Colonic mucosa (tissue), 4 donors: ENCODE measurements around the gene FCER1G. TPM values are rescaled to one million over a fixed set of nuclear protein-coding genes. Genes with fewer than 3 reads are reported as not detected.

ENCODE experiments used
- DNase-seq: peaks from one replicate; pipeline ENCODE4 v3.0.0-alpha.2; 2020
- H3K27ac ChIP-seq: fragments of 200-600 bp; one replicate; pipeline ENCODE4 v1.8.0; 2021
- H3K27me3 ChIP-seq: fragments of 200-600 bp; one replicate; pipeline ENCODE4 v1.8.0; 2021
- H3K36me3 ChIP-seq: fragments of 200-600 bp; one replicate; pipeline ENCODE4 v1.8.0; 2021
- H3K4me1 ChIP-seq: fragments of 200-600 bp; one replicate; pipeline ENCODE4 v1.8.0; 2021; ENCODE audit warnings: mild to moderate bottlenecking
- H3K4me3 ChIP-seq: fragments of 200-600 bp; one replicate; pipeline ENCODE4 v1.8.0; 2021
- H3K9ac ChIP-seq, 2 donors: one replicate each; pipeline ENCODE4 v1.7.0; 2013; ENCODE audit warnings: control low read depth in 2 of 2, low read depth in 2 of 2, low read length in 2 of 2
- H3K9me3 ChIP-seq: fragments of 200-600 bp; one replicate; pipeline ENCODE4 v1.8.0; 2021
- CTCF ChIP-seq: fragments of 200-600 bp; IDR thresholded peaks from one replicate; pipeline ENCODE4 v1.8.0; 2022; ENCODE audit warnings: antibody characterized with exemption, mild to moderate bottlenecking
- intact Hi-C: fragments of 100-400 bp; cut with DNase I; formaldehyde crosslinking; loops from one replicate; pipeline ENCODE4 v1.14.1; 2022
- total RNA-seq, 2 donors: library from RNA; stranded (reverse); fragmentation: NEBNext Ultra II Directional in 1 of 2; extraction: Animal tissue kit (Norgen Biotek cat#: 25700) in 1 of 2; gene quantifications; one replicate each; pipeline ENCODE4 v1.2.1, GENCODE V29; 2021
- donor health status: healthy.
- donor health status: DM: no; HTN: no; CAD: no.
- donor health status: DM: no; HTN: no; CAD: no.

The FCER1G gene
- 10 to 100 TPM in 1 of 2 donors, 1 to 10 TPM in 1; 6.6 to 16.0 TPM for total RNA-seq

- TF ChIP-seq CTCF: no peak
- H3K9me3 ChIP-seq: no peaks in the 10 kb centered on the region
- H3K27ac ChIP-seq: peak within 1 kb of the TSS; percentile 40
- no peaks in the 10 kb centered on the region for H3K27me3 ChIP-seq
- peak within 1 kb of the TSS; percentile 9 for H3K4me3 ChIP-seq
- intact Hi-C loops: no loop called here
- peaks cover 21% of the 10 kb centered on the region for H3K36me3 ChIP-seq
- no peaks in the 10 kb centered on the region for H3K4me1 ChIP-seq
- peak; percentile 37 for DNase-seq
- peak within 1 kb of the TSS in 1 of 2 donors; percentile 33 for H3K9ac ChIP-seq
These were observed at the start of gene FCER1G for GRCh38 chr1:161215076-161215475. TSS of gene FCER1G (plus strand) at chr1:161215295. CDS start at chr1:161215322, 27 bp downstream.

GRCh38 chr1:161165742-161166668 is 49.1 kb upstream of the FCER1G start, which contains the start of gene PPOX:
TSS of gene PPOX (plus strand) at chr1:161166426. CDS start at chr1:161166848, 422 bp downstream.
- Histone ChIP-seq H3K9me3 (no peaks in the 10 kb centered on the region), H3K36me3 (peaks cover 5% of the 10 kb centered on the region), H3K4me1 (peaks cover 10% of the 10 kb centered on the region), H3K4me3 (peak within 1 kb of the TSS; percentile 84), H3K9ac (peak within 1 kb of the TSS; percentile 88 to 93), H3K27me3 (no peaks in the 10 kb centered on the region), H3K27ac (peak within 1 kb of the TSS; percentile 89)
- DNase-seq: peak; percentile 97
- peak; percentile 32 for TF ChIP-seq CTCF
- intact Hi-C loops: no loop called here

GRCh38 chr1:161166669-161167548 is 48.2 kb upstream of the FCER1G start:
- H3K4me3 ChIP-seq: peak overlapping the region; percentile 84
- peak overlapping the region; percentile 89 for H3K27ac ChIP-seq
- H3K9ac ChIP-seq: peak overlapping the region; percentile 88 to 93
- H3K4me1 ChIP-seq: peaks cover 10% of the 10 kb centered on the region
- no peaks in the 10 kb centered on the region for H3K9me3 ChIP-seq
- intact Hi-C loops: no loop called here
- H3K27me3 ChIP-seq: no peaks in the 10 kb centered on the region
- H3K36me3 ChIP-seq: peaks cover 13% of the 10 kb centered on the region
- peak; percentile 43 for DNase-seq
- no peak for TF ChIP-seq CTCF

GRCh38 chr1:161168906-161169305 is 46.2 kb upstream of the FCER1G start:
- H3K9ac ChIP-seq: peak overlapping the region in 1 of 2 donors; percentile 6
- H3K4me3 ChIP-seq: no peak overlapping the region
- TF ChIP-seq CTCF: no peak
- DNase-seq: no peak
- H3K4me1 ChIP-seq: peaks cover 10% of the 10 kb centered on the region
- peaks cover 19% of the 10 kb centered on the region for H3K36me3 ChIP-seq
- no peaks in the 10 kb centered on the region for H3K9me3 ChIP-seq
- no peak overlapping the region for H3K27ac ChIP-seq
- H3K27me3 ChIP-seq: no peaks in the 10 kb centered on the region
- intact Hi-C loops: no loop called here

DNA sequence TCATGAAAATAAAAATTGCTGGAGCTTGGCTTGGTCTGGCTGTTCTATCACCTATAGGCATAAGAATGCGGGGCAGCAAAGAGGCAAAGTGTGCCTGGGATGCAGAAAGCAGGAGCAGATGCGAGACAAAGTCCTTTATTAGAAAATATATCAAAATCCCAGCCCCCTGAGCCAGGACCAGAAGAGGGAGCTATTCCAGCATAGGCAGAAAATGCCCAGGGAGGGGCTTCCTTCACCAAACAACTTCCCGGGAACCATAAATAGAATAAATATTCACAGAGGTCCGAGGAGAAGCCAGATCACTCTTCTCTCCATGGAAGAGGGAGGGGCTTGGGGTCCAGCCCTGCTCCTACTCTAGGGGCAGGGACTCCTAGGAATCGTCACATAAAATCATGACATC is 43.9 kb upstream of the FCER1G start:
- intact Hi-C loops: no loop called here
- Histone ChIP-seq H3K4me1 (peaks cover 6% of the 10 kb centered on the region), H3K9me3 (no peaks in the 10 kb centered on the region), H3K27ac (no peak overlapping the region), H3K36me3 (peaks cover 19% of the 10 kb centered on the region), H3K9ac (no peak overlapping the region), H3K27me3 (no peaks in the 10 kb centered on the region), H3K4me3 (no peak overlapping the region)
- DNase-seq: no peak
- TF ChIP-seq CTCF: no peak
